OCI-LY7 (cell line): Measurements from ENCODE around the gene PIK3R1. TPM values are rescaled to one million over a fixed set of nuclear protein-coding genes. Genes with fewer than 3 reads are reported as not detected.

Source experiments
- BruUV-seq: library from RNA; stranded (reverse); fragments of 400-500 nt; replicated peaks from 2 replicates; lab custom pipeline; 2021; lab: Mats Ljungman, UMichigan
- CTCF ChIA-PET: fragments of 300-600 bp; sonication (Branson Sonifier 250); formaldehyde crosslinking; loops from one replicate; lab custom pipeline; 2022; ENCODE audit warnings: antibody characterized with exemption; ENCODE audit not compliant: unreplicated experiment; lab: Charles Lee
- POLR2A ChIA-PET: fragments of 300-600 bp; sonication (Branson Sonifier 250); formaldehyde crosslinking; loops from one replicate; lab custom pipeline; 2022; ENCODE audit warnings: antibody characterized with exemption; lab: Charles Lee
- DNase-seq: peaks from one replicate; pipeline ENCODE4 v3.0.0-alpha.2; 2015; ENCODE audit warnings: low spot score
- H2AFZ ChIP-seq: fragments of 200-600 bp; sonication (generic), shearing (Covaris generic); 2 replicates; pipeline ENCODE4 v1.6.1; 2014; ENCODE audit warnings: mild to moderate bottlenecking, antibody characterized with exemption, low read length, moderate library complexity
- H3K27ac ChIP-seq: fragments of 200-600 bp; sonication (generic); 2 replicates; pipeline ENCODE4 v1.5.1; 2014; ENCODE audit warnings: mixed run types, low read depth, mild to moderate bottlenecking, moderate library complexity, low read length, inconsistent platforms; ENCODE audit not compliant: poor library complexity, severe bottlenecking
- H3K36me3 ChIP-seq: fragments of 200-600 bp; sonication (generic); 2 replicates; pipeline ENCODE4 v1.6.1; 2014; ENCODE audit warnings: mild to moderate bottlenecking, antibody characterized with exemption, low read length, moderate library complexity, mixed read lengths; ENCODE audit not compliant: insufficient read depth
- H3K4me1 ChIP-seq: fragments of 200-600 bp; sonication (generic); 2 replicates; pipeline ENCODE4 v1.5.1; 2014; ENCODE audit warnings: mild to moderate bottlenecking, low read length; ENCODE audit not compliant: insufficient read depth, poor library complexity, severe bottlenecking
- H3K4me2 ChIP-seq: fragments of 200-600 bp; sonication (generic); 2 replicates; pipeline ENCODE4 v1.6.1; 2014; ENCODE audit warnings: mild to moderate bottlenecking, low read length
- H3K4me3 ChIP-seq: fragments of 200-600 bp; sonication (generic); 2 replicates; pipeline ENCODE4 v1.5.1; 2014; ENCODE audit warnings: mild to moderate bottlenecking, low read depth, low read length; ENCODE audit not compliant: poor library complexity, severe bottlenecking
- H3K79me2 ChIP-seq: fragments of 200-600 bp; sonication (generic); 2 replicates; pipeline ENCODE4 v1.6.1; 2016; ENCODE audit warnings: low read depth, mild to moderate bottlenecking, low read length, moderate library complexity, mixed read lengths; ENCODE audit not compliant: insufficient read depth
- H3K9me2 ChIP-seq: fragments of 200-600 bp; sonication (generic); 2 replicates; pipeline ENCODE4 v1.6.1; 2016; ENCODE audit warnings: mild to moderate bottlenecking, low read length, mixed read lengths; ENCODE audit not compliant: insufficient read depth
- H3K9me3 ChIP-seq: fragments of 200-600 bp; sonication (generic); 2 replicates; pipeline ENCODE4 v1.6.1; 2014; ENCODE audit warnings: mild to moderate bottlenecking, mixed run types, low read length, mixed read lengths
- H4K20me1 ChIP-seq: fragments of 200-600 bp; sonication (generic); 2 replicates; pipeline ENCODE4 v1.6.1; 2014; ENCODE audit warnings: mild to moderate bottlenecking, antibody characterized with exemption, low read length, moderate library complexity, mixed read lengths; ENCODE audit not compliant: insufficient read depth
- EZH2phosphoT487 ChIP-seq: fragments of 200-600 bp; sonication (generic); IDR thresholded peaks from 2 replicates; pipeline ENCODE4 v1.6.1; 2018; ENCODE audit warnings: low read depth, borderline replicate concordance, mild to moderate bottlenecking, mixed run types, antibody characterized with exemption, low read length, moderate library complexity, mixed read lengths
- intact Hi-C: fragments of 100-400 bp; cut with micrococcal nuclease; formaldehyde crosslinking; loops from one replicate; pipeline ENCODE4 v1.10.0; 2022; ENCODE audit not compliant: unreplicated experiment
- total RNA-seq, 2 experiments: library from RNA; depleted of rRNA in 1 of 2; stranded (reverse); fragments of >200 nt in 1 of 2; shearing (Covaris generic) in 1 of 2; gene quantifications; 2 replicates each; pipeline ENCODE4 v1.2.3, GENCODE V29; 2014 to 2022
- TF ChIP-seq, protein P1 (sequence below): fragments of 200-600 bp; sonication (generic); conservative IDR thresholded peaks from 2 replicates; pipeline ENCODE4 v1.5.1; 2014; ENCODE audit warnings: mild to moderate bottlenecking, antibody characterized with exemption, low read length, moderate library complexity, mixed read lengths

Gene PIK3R1
- total RNA-seq, 2 experiments from 2014 or later, result 15.8 to 43.4 TPM

DNA sequence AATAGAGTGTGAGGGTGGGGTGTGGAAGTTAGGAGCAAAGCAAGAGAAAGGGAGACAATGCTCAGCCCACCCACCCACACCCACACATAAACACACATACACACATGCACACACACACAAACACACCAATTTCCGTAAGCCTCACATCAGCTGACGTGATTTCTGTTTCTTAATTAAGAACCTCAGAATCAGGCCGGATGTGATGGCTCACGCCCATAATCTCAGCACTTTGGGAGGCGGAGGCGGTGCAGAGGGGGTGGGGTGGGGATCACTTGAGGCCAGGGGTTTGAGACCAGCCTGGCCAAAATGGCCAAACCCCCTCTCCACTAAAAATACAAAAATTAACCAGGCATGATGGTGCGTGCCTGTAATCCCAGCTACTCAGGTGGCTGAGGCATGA, 26.4 kb upstream of the PIK3R1 start:
- intact Hi-C loops, result no loop called here
- no peaks in the 10 kb centered on the region for H4K20me1 ChIP-seq
- ChIA-PET CTCF (no interaction called here), POLR2A (interaction anchor here (0.6 kb wide), 1 partner anchor 48 kb away, joined by 3 read pairs; no protein-coding TSS in a partner anchor)
- no peak overlapping the region; the same call in 1 of the 2 replicates for H2AFZ ChIP-seq
- H3K27ac ChIP-seq, result no peak overlapping the region
- TF ChIP-seq, protein P1, sequence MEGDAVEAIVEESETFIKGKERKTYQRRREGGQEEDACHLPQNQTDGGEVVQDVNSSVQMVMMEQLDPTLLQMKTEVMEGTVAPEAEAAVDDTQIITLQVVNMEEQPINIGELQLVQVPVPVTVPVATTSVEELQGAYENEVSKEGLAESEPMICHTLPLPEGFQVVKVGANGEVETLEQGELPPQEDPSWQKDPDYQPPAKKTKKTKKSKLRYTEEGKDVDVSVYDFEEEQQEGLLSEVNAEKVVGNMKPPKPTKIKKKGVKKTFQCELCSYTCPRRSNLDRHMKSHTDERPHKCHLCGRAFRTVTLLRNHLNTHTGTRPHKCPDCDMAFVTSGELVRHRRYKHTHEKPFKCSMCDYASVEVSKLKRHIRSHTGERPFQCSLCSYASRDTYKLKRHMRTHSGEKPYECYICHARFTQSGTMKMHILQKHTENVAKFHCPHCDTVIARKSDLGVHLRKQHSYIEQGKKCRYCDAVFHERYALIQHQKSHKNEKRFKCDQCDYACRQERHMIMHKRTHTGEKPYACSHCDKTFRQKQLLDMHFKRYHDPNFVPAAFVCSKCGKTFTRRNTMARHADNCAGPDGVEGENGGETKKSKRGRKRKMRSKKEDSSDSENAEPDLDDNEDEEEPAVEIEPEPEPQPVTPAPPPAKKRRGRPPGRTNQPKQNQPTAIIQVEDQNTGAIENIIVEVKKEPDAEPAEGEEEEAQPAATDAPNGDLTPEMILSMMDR, result no peak
- no peak for TF ChIP-seq EZH2phosphoT487
- H3K79me2 ChIP-seq, result no peaks in the 10 kb centered on the region
- H3K36me3 ChIP-seq, result no peaks in the 10 kb centered on the region
- no peak overlapping the region for H3K4me3 ChIP-seq
- H3K4me1 ChIP-seq, result peaks cover 29% of the 10 kb centered on the region
- peak overlapping the region; percentile 39 for H3K4me2 ChIP-seq
- H3K9me2 ChIP-seq, result no peaks in the 10 kb centered on the region
- BruUV-seq, result no TSS peak
- no peaks in the 10 kb centered on the region for H3K9me3 ChIP-seq
- peak; percentile 44 for DNase-seq

DNA sequence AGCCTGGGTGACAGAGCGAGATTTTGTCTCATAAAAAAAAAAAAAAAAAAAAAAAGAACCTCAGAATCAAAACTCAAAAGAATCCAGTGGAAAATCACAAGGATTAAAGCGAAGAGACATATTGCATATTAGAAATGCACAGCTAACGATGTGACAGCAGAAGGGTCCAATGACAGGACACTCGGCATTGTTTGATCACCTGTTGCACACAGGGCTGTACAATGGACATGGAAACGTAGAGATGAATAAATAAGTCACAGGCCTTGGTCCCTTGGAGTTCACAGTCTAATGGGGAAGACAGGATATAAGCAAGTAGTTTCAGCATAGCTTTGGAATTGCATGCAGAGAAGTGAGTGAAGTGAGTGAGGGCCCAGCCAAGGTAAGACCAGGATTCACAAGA, 25.9 kb upstream of the PIK3R1 start:
- H3K4me2 ChIP-seq, result peak overlapping the region; percentile 39
- H3K4me3 ChIP-seq, result no peak overlapping the region
- POLR2A ChIA-PET, result no interaction called here
- no peaks in the 10 kb centered on the region for H4K20me1 ChIP-seq
- no peak overlapping the region; the same call in 1 of the 2 replicates for H2AFZ ChIP-seq
- TF ChIP-seq, protein P1, result no peak
- TF ChIP-seq EZH2phosphoT487, result no peak
- no peaks in the 10 kb centered on the region for H3K9me3 ChIP-seq
- DNase-seq, result no peak
- H3K9me2 ChIP-seq, result no peaks in the 10 kb centered on the region
- H3K27ac ChIP-seq, result no peak overlapping the region
- H3K4me1 ChIP-seq, result peaks cover 33% of the 10 kb centered on the region
- no peaks in the 10 kb centered on the region for H3K36me3 ChIP-seq
- CTCF ChIA-PET, result no interaction called here
- H3K79me2 ChIP-seq, result no peaks in the 10 kb centered on the region
- BruUV-seq, result no TSS peak
- intact Hi-C loops, result no loop called here

DNA sequence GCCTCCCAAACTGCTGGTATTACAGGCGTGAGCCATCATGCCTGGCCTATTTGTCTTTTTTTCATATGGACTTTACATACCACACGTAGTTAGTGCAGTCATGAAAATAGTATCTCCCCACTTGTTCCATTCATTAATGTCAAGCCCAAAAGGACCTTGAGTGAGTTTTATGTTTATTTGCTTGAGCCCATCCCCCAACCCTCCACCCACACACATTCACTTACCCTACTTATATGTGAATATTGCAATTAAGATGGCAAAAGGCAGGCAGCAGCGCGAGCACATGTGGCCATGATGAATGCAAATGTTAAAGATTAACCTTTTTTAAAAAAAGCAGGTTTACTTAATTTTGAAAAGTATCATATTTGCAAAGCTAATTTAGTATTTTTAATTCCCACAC, 24.9 kb upstream of the PIK3R1 start:
- CTCF ChIA-PET, result no interaction called here
- POLR2A ChIA-PET, result interaction anchor here (0.7 kb wide), 1 partner anchor 491 kb away, joined by 3 read pairs; no protein-coding TSS in a partner anchor
- intact Hi-C loops, result no loop called here

More for the DNA sequence above, 24.9 kb upstream of the PIK3R1 start:
- Histone ChIP-seq H3K4me3 (no peak overlapping the region), H3K27ac (no peak overlapping the region), H3K36me3 (no peaks in the 10 kb centered on the region), H4K20me1 (no peaks in the 10 kb centered on the region), H3K4me2 (no peak overlapping the region), H3K4me1 (peaks cover 34% of the 10 kb centered on the region), H2AFZ (no peak overlapping the region), H3K9me2 (no peaks in the 10 kb centered on the region), H3K79me2 (no peaks in the 10 kb centered on the region), H3K9me3 (no peaks in the 10 kb centered on the region)
- BruUV-seq, result no TSS peak
- no peak for DNase-seq
- no peak for TF ChIP-seq EZH2phosphoT487
- TF ChIP-seq, protein P1, result no peak
